GM19438 (cell line): ENCODE measurements around the gene SCD5.

Experiments used
- ATAC-seq: cut with Tn5 transposase; IDR thresholded peaks from one replicate; pipeline ENCODE4 v1.9.1; 2021; ENCODE audit warnings: low read depth; ENCODE audit not compliant: unreplicated experiment

Gene SCD5

DNA sequence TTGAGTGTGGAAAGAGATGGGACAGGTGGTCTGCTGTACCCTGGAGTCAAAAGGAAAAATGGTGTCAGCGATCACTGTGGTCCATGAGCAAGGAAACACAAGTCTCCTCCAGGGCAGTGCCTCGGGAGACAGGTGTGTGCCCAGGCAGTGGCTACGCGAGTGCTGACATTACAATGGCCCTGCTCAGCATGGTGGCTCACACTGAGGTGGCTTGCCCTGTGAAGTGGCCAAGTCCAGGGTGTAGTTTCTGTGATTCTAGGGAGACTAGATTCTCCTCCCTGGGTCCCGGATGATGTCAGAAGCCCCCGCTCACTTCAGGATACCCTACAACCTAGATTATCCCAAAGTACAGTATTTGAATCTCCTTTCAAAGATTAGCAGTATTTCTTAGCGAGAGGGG is 192.0 kb downstream of the SCD5 start:
- no peak for ATAC-seq

DNA sequence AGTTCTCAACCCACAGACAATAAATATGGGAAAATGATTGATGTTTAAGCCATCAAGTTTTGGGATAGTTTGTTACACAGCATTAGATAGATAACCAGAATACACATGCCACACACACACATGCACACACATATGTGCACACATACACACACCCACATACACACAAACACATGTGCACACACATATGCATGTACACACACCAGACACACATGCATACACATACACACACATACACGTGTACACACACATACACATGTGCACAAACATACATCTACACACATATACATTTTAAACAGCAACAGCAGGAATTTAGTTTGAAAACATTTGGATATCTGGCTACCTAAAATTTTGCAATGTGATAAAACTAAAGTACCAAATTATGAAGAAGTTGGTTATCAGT is 194.1 kb downstream of the SCD5 start:
- ATAC-seq: no peak

DNA sequence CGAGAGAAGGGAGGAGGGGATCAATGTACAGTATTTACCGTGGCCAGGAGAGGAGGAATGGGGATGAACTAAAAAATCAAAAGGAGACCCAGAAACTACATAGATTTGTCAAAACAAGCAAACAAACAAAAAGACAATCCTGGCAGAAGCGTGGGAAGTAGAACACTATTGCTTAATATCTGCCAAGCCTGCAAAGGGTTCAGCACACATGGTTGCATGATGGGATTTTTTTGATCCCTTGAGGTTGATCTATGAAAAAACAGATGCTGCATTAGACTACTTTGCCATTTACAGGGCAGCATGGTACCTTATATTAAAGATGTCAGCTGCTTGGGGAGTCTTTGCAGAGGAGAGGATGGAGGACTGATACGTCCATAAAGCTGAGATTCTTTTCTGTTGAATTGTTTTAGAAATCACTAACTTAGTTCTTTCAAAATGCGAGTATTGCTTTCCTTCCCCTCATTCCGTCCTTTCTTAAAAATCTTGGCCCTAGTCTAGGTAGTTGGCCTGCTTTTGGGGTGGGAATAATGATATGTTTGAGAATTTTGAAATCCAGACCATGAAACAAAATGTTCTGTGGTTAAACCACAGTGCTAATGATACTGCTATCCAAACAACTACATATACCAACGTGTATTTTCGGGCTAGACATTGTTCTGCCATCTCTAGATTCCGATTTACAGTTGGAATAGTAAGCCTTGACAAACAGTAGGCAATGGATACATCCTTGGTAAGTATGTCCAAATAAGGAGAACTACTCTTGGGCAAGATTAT is 197.2 kb downstream of the SCD5 start:
- ATAC-seq: no peak

GRCh38 chr4:82599336-82599735 is 199.3 kb downstream of the SCD5 start:
- no peak for ATAC-seq

GRCh38 chr4:82594456-82594855 is 204.1 kb downstream of the SCD5 start:
- no peak for ATAC-seq

GRCh38 chr4:82593411-82593810 is 205.2 kb downstream of the SCD5 start:
- ATAC-seq: no peak

DNA sequence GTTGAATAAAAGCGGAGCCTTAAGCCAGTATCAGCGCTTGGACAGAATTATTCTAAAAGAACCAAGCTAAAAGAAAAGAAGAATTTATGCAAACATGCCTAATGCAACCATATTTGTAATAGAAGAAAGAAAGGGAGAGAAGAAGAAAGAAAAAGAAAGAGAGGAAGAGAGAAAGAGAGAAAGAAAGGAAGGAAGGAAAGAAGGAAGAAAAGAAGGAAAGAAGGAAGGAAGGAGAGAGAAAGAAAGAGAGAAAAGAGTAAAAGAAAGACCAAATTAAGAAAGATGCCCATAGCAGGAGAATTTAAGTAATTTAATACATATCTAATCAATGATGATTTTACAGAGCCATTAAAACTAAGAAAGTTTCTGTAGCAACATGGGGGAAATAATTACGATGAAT is 206.0 kb downstream of the SCD5 start:
- no peak for ATAC-seq

- no peak for ATAC-seq
Measured at GRCh38 chr4:82591592-82591991, 207.0 kb downstream of the SCD5 start.

GRCh38 chr4:82589756-82590155 is 208.8 kb downstream of the SCD5 start:
- ATAC-seq: no peak

GRCh38 chr4:82588771-82589270 is 209.8 kb downstream of the SCD5 start:
- no peak for ATAC-seq

- no peak for ATAC-seq
Measured at GRCh38 chr4:82587826-82588540, 210.6 kb downstream of the SCD5 start.

GRCh38 chr4:82585690-82586435 is 212.7 kb downstream of the SCD5 start:
- no peak for ATAC-seq

GRCh38 chr4:82584931-82585330 is 213.7 kb downstream of the SCD5 start:
- ATAC-seq: no peak

GRCh38 chr4:82583897-82584587 is 214.6 kb downstream of the SCD5 start:
- no peak for ATAC-seq

DNA sequence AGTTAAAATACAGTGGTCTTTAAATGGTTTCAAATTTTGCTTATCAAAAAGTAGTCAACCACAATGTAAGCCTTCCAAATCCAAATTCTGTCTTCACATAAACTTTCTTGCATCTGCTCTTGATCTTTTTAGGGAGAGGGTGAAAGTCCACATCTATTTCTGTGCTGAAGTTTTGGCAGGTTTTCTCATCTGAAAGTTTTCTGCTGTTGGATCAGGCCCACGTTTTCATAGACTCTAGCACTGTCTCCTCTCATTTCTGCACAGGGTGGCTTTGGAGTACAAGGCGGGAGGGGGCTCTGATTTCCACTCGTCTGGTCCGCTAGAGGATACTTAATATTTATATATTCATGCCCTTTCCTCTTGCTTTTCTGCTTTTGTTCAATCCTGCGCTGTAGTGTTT is 218.7 kb downstream of the SCD5 start:
- ATAC-seq: no peak
